NCI-H345 treated with DMSO at 0.1 percent for 48 hours (cell line): Measurements from ENCODE around the gene MYO9A.
A peak's percentile ranks its signal among the peaks of the same experiment; 100 is the strongest.

Experiments
- DNase-seq: peaks from one replicate; lab custom pipeline; 2025; ENCODE audit not compliant: unreplicated experiment; lab: John Stamatoyannopoulos, UW

The MYO9A gene

GRCh38 chr15:71812966-71813722 is 304.8 kb downstream of the MYO9A start:
- no peak for DNase-seq

GRCh38 chr15:71811752-71812735 is 305.9 kb downstream of the MYO9A start:
- no peak for DNase-seq

GRCh38 chr15:71811036-71811736 is 306.8 kb downstream of the MYO9A start:
- no peak for DNase-seq

- no peak for DNase-seq
Observed at GRCh38 chr15:71810256-71811035, 307.5 kb downstream of the MYO9A start, which contains the start of gene NR2E3. NR2E3 (plus strand) TSS chr15:71810554; CDS start chr15:71810744, 190 bp downstream.

- no peak for DNase-seq
Observed at GRCh38 chr15:71809346-71809745, 308.6 kb downstream of the MYO9A start.

GRCh38 chr15:71808311-71809020 is 309.5 kb downstream of the MYO9A start:
- no peak for DNase-seq

- no peak for DNase-seq
Observed at GRCh38 chr15:71807691-71808091, 310.3 kb downstream of the MYO9A start.

- DNase-seq, result no peak
Observed at GRCh38 chr15:71807125-71807629, 310.8 kb downstream of the MYO9A start.

- no peak for DNase-seq
Observed at GRCh38 chr15:71806452-71806931, 311.5 kb downstream of the MYO9A start.

- DNase-seq, result no peak
Observed at GRCh38 chr15:71804695-71805470, 313.1 kb downstream of the MYO9A start.

GRCh38 chr15:71804226-71804625 is 313.7 kb downstream of the MYO9A start:
- DNase-seq, result no peak

- DNase-seq, result no peak
Observed at GRCh38 chr15:71802770-71803169, 315.2 kb downstream of the MYO9A start.

GRCh38 chr15:71801935-71802655 is 315.9 kb downstream of the MYO9A start:
- no peak for DNase-seq

GRCh38 chr15:71800835-71801745 is 316.9 kb downstream of the MYO9A start:
- DNase-seq, result peak; percentile 8

GRCh38 chr15:71800190-71800589 is 317.8 kb downstream of the MYO9A start:
- DNase-seq, result no peak

- DNase-seq, result no peak
Observed at GRCh38 chr15:71798641-71799040, 319.3 kb downstream of the MYO9A start.

- DNase-seq, result no peak
Observed at GRCh38 chr15:71792521-71792920, 325.4 kb downstream of the MYO9A start.
